Hepatocyte (in vitro differentiated cells): ENCODE measurements around the gene KRTAP19-1. TPM values are rescaled to one million over a fixed set of nuclear protein-coding genes. Genes with fewer than 3 reads are reported as not detected.

Source experiments
- DNase-seq: peaks from one replicate; pipeline ENCODE4 v3.0.0-alpha.2; 2016; ENCODE audit warnings: low spot score
- H2AFZ ChIP-seq: fragments of 200-600 bp; sonication (generic); 2 replicates; pipeline ENCODE4 v1.6.0; 2016; ENCODE audit warnings: antibody characterized with exemption, mild to moderate bottlenecking
- H3K27ac ChIP-seq: fragments of 200-600 bp; sonication (generic); 2 replicates; pipeline ENCODE4 v1.5.1; 2016; ENCODE audit warnings: mild to moderate bottlenecking
- H3K27me3 ChIP-seq: fragments of 200-600 bp; sonication (generic); 2 replicates; pipeline ENCODE4 v1.6.1; 2016
- H3K36me3 ChIP-seq: fragments of 200-600 bp; sonication (generic); replicated peaks from 2 replicates; pipeline ENCODE4 v1.5.1; 2016; ENCODE audit warnings: low read depth; ENCODE audit not compliant: insufficient read depth
- H3K4me1 ChIP-seq: fragments of 200-600 bp; sonication (generic); 2 replicates; pipeline ENCODE4 v1.5.1; 2016; ENCODE audit warnings: mild to moderate bottlenecking, moderate library complexity; ENCODE audit not compliant: insufficient read depth
- H3K4me2 ChIP-seq: fragments of 200-600 bp; sonication (generic); 2 replicates; pipeline ENCODE4 v1.6.0; 2016
- H3K4me3 ChIP-seq: fragments of 200-600 bp; sonication (generic); 2 replicates; pipeline ENCODE4 v1.5.1; 2016; ENCODE audit warnings: mild to moderate bottlenecking
- H3K79me2 ChIP-seq: fragments of 200-600 bp; sonication (generic); 2 replicates; pipeline ENCODE4 v1.6.0; 2017; ENCODE audit warnings: mild to moderate bottlenecking
- H3K9me2 ChIP-seq: fragments of 200-600 bp; sonication (generic); replicated peaks from 2 replicates; pipeline ENCODE4 v1.6.0; 2017; ENCODE audit warnings: mild to moderate bottlenecking; ENCODE audit not compliant: insufficient read depth
- H3K9me3 ChIP-seq: fragments of 200-600 bp; sonication (generic); 2 replicates; pipeline ENCODE4 v1.5.1; 2016; ENCODE audit warnings: low read depth, mild to moderate bottlenecking
- H4K20me1 ChIP-seq: fragments of 200-600 bp; sonication (generic); 2 replicates; pipeline ENCODE4 v1.6.0; 2016; ENCODE audit warnings: mild to moderate bottlenecking; ENCODE audit not compliant: insufficient read depth, poor library complexity, severe bottlenecking
- CTCF ChIP-seq: fragments of 200-600 bp; sonication (generic); IDR thresholded peaks from 2 replicates; pipeline ENCODE4 v1.5.1; 2016; ENCODE audit warnings: antibody characterized with exemption, mild to moderate bottlenecking; ENCODE audit not compliant: poor library complexity
- EZH2 ChIP-seq: fragments of 200-600 bp; sonication (generic); IDR thresholded peaks from 2 replicates; pipeline ENCODE4 v1.6.1; 2016; ENCODE audit warnings: antibody characterized with exemption, mild to moderate bottlenecking, borderline replicate concordance
- EZH2phosphoT487 ChIP-seq: fragments of 200-600 bp; sonication (generic); IDR thresholded peaks from one replicate; pipeline ENCODE4 v1.6.1; 2018; ENCODE audit warnings: antibody characterized with exemption, mild to moderate bottlenecking, low read depth, moderate library complexity; ENCODE audit not compliant: unreplicated experiment, severe bottlenecking
- WGBS: methylation state at CpG from one replicate; pipeline ENCODE4 v1.1.6; 2016; ENCODE audit warnings: low lambda C conversion rate; ENCODE audit errors: missing lambda C conversion rate; 5-methylcytosine and 5-hydroxymethylcytosine counted together
- polyA plus RNA-seq: library from polyadenylated mRNA; unstranded; fragments of >200 nt; fragmentation: Nextera tagmentation; extraction: Ambion mirVana; gene quantifications from 2 replicates; pipeline ENCODE4 v1.2.1, GENCODE V29; 2016
- total RNA-seq: library from RNA; depleted of rRNA; stranded (reverse); fragments of >200 nt; gene quantifications from 2 replicates; pipeline ENCODE4 v1.2.3, GENCODE V29; 2014

Gene KRTAP19-1
- total and polyA plus RNA-seq, 2 experiments from 2014 or later, result not detected

- Histone ChIP-seq H3K4me2 (no peak overlapping the region), H3K4me3 (no peak overlapping the region), H3K4me1 (no peaks in the 10 kb centered on the region), H3K27me3 (no peaks in the 10 kb centered on the region), H4K20me1 (no peaks in the 10 kb centered on the region), H3K9me3 (no peaks in the 10 kb centered on the region), H3K36me3 (no peaks in the 10 kb centered on the region), H3K9me2 (no peaks in the 10 kb centered on the region), H3K27ac (no peak overlapping the region), H3K79me2 (no peaks in the 10 kb centered on the region), H2AFZ (no peak overlapping the region)
- WGBS, result 64% methylated on average over 2 of the region's 2 CpGs
- no peak for DNase-seq
- TF ChIP-seq CTCF (no peak), EZH2phosphoT487 (no peak), EZH2 (no peak)
These were observed 2.0 kb upstream of the KRTAP19-1 start for GRCh38 chr21:30482130-30482529.

GRCh38 chr21:30479259-30479658 is 908 bp downstream of the KRTAP19-1 start:
- no peaks in the 10 kb centered on the region for H3K4me1 ChIP-seq
- no peak for TF ChIP-seq CTCF
- TF ChIP-seq EZH2phosphoT487, result no peak
- no peak for TF ChIP-seq EZH2
- H3K27me3 ChIP-seq, result no peaks in the 10 kb centered on the region
- no peak for DNase-seq
- H3K79me2 ChIP-seq, result no peaks in the 10 kb centered on the region
- no peaks in the 10 kb centered on the region for H3K36me3 ChIP-seq
- no peaks in the 10 kb centered on the region for H3K9me3 ChIP-seq
- no peaks in the 10 kb centered on the region for H3K9me2 ChIP-seq
- H3K27ac ChIP-seq, result no peak overlapping the region
- no peak overlapping the region for H3K4me2 ChIP-seq
- WGBS, result 85% methylated on average over 4 of the region's 4 CpGs
- no peaks in the 10 kb centered on the region for H4K20me1 ChIP-seq
- no peak overlapping the region for H3K4me3 ChIP-seq
- no peak overlapping the region for H2AFZ ChIP-seq

- no peaks in the 10 kb centered on the region for H3K4me1 ChIP-seq
- H3K27me3 ChIP-seq, result no peaks in the 10 kb centered on the region
- H3K9me3 ChIP-seq, result no peaks in the 10 kb centered on the region
- no peaks in the 10 kb centered on the region for H3K9me2 ChIP-seq
- no peak overlapping the region for H3K4me2 ChIP-seq
- TF ChIP-seq EZH2 (no peak), EZH2phosphoT487 (no peak), CTCF (no peak)
- WGBS, result 30% methylated on average over 3 of the region's 3 CpGs
- H2AFZ ChIP-seq, result no peak overlapping the region
- no peaks in the 10 kb centered on the region for H4K20me1 ChIP-seq
- H3K79me2 ChIP-seq, result no peaks in the 10 kb centered on the region
- peak; percentile 18 for DNase-seq
- no peaks in the 10 kb centered on the region for H3K36me3 ChIP-seq
- H3K4me3 ChIP-seq, result no peak overlapping the region
- peak overlapping the region; percentile 4 for H3K27ac ChIP-seq
These were observed 2.2 kb downstream of the KRTAP19-1 start for GRCh38 chr21:30478004-30478403.
